Right kidney (tissue), 1 donor: ENCODE data around the gene GRAP.

ENCODE experiments used
- DNase-seq: peaks from one replicate; pipeline ENCODE4 v3.0.0-alpha.2; 2016

The GRAP gene

GRCh38 chr17:18985475-18985874, 61.3 kb downstream of the GRAP start:
- DNase-seq, result no peak

- DNase-seq, result no peak
These were observed 62.3 kb downstream of the GRAP start for GRCh38 chr17:18984273-18985114.

GRCh38 chr17:18981642-18982424, 64.9 kb downstream of the GRAP start:
- no peak for DNase-seq

- DNase-seq, result peak; percentile 54
These were observed 65.5 kb downstream of the GRAP start for GRCh38 chr17:18981335-18981641.

GRCh38 chr17:18980682-18981334, 65.9 kb downstream of the GRAP start:
- DNase-seq, result peak; percentile 49

- DNase-seq, result no peak
These were observed 68.1 kb downstream of the GRAP start for GRCh38 chr17:18978655-18979054.

GRCh38 chr17:18978050-18978449, 68.7 kb downstream of the GRAP start:
- DNase-seq, result no peak

- no peak for DNase-seq
These were observed 69.1 kb downstream of the GRAP start for GRCh38 chr17:18977646-18978045.

- no peak for DNase-seq
These were observed 69.7 kb downstream of the GRAP start for GRCh38 chr17:18977021-18977420.

- DNase-seq, result no peak
These were observed 70.6 kb downstream of the GRAP start for GRCh38 chr17:18976201-18976600.

GRCh38 chr17:18975597-18975996, 71.2 kb downstream of the GRAP start:
- no peak for DNase-seq

GRCh38 chr17:18974407-18975149, 72.2 kb downstream of the GRAP start:
- DNase-seq, result no peak

- no peak for DNase-seq
These were observed 75.0 kb downstream of the GRAP start for GRCh38 chr17:18971801-18972200.
